OCI-LY7 (cell line): ENCODE results near the gene CCDC124.

Source experiments
- CTCF ChIP-seq: fragments of 200-600 bp; sonication (generic); conservative IDR thresholded peaks from 2 replicates; pipeline ENCODE4 v1.5.1; 2014; ENCODE audit warnings: mild to moderate bottlenecking, antibody characterized with exemption, low read length, moderate library complexity, mixed read lengths
- EZH2phosphoT487 ChIP-seq: fragments of 200-600 bp; sonication (generic); IDR thresholded peaks from 2 replicates; pipeline ENCODE4 v1.6.1; 2018; ENCODE audit warnings: low read depth, borderline replicate concordance, mild to moderate bottlenecking, mixed run types, antibody characterized with exemption, low read length, moderate library complexity, mixed read lengths

- TF ChIP-seq CTCF (no peak), EZH2phosphoT487 (no peak)
Observed at GRCh38 chr19:17977021-17977420, 44.2 kb downstream of the CCDC124 start.
